ENCODE measurements around the gene SAMM50.

Gene SAMM50

GRCh38 chr22:44030702-44031082 lies 75.5 kb downstream of the SAMM50 start:
- no peak for DNase-seq

DNA sequence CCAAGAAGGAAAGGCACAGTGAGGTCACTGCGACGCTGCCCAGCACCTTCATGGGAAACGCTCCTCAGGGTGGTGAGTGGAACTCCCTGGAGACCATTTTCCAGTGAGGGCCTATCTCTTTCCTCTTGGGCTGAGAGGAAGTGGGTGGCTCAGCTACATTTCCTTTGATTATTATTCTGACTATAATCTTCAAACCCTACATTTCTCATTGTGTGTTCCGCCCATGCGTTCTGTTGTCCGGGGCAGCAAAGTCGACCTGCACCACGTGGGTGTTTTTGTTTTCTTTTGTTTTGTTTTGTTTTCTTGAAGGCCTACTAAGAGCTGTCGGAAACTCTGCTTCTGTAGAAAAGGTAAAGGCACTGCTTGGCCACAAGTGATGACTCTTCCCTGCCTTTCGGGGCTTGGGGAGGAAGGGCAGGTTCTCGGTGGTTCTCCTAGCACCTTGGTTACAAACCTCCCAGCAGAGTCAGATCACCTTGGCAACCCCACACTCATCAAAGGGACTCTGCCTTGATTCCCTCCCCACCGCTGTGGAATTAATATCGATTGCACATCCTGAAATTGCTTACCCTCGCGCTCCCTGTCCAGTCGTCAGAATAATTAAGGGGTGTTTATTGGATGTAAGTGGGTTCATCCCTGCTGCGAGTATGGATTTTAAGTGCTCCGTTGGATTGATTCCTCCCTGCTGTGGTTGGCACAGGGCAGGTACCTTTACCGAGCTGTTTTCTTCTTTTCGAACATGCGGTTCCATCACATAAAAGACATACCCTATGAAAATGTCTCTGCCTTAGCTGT lies 76.1 kb downstream of the SAMM50 start:
- no peak for DNase-seq

DNA sequence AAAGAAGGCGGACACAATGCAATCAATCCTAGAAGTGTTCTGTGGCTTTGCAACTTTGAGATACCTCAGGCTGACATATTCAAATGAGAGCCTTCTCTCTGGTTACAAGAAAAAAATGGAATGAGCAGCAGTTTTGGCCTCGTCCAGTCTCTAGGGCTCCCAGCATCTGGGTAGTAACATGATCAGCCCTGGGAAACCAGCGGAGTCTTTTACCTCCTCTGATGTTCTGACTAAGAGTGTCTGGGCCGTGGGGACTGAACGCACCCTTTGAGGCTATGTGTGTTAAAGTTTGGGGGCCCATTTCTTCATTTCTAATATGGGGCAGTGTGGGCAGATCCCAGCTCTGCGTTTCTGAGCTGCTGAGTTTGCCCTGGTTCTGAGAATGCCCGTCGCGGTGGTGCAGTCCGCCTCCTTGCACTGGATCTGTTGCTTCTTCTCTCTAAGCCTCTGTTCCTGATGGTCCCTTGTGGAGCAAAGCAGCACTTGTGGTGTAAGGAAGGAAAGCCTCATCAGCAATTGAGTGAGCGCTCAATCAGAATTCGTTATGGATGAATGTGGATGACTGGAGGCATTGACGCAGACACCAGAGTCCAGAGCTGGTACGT lies 77.0 kb downstream of the SAMM50 start:
- DNase-seq, result no peak

DNA sequence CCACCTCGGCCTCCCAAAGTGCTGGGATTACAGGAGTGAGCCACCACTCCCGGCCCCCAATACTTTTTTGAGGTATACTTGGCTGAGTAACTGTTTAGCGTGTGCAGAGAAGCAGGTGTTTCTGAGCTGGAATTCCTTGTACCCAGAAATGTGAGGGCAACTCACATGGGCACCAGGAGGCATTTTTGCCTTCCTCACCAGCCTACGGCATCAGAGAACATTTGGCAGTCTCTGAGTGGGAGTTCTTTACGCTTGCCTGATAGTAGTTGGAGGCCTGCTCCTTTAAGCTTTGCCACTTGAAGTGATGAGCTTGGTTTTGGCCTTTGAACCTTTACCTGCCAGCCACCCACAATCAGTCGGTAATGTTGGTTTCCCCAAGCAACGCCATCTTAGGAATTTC lies 78.0 kb downstream of the SAMM50 start:
- DNase-seq, result no peak

- DNase-seq, result peak; percentile 24
These were observed 78.5 kb downstream of the SAMM50 start for GRCh38 chr22:44033694-44034093.

- peak; percentile 92 for DNase-seq
These were observed 82.5 kb downstream of the SAMM50 start for GRCh38 chr22:44037519-44038375.

DNA sequence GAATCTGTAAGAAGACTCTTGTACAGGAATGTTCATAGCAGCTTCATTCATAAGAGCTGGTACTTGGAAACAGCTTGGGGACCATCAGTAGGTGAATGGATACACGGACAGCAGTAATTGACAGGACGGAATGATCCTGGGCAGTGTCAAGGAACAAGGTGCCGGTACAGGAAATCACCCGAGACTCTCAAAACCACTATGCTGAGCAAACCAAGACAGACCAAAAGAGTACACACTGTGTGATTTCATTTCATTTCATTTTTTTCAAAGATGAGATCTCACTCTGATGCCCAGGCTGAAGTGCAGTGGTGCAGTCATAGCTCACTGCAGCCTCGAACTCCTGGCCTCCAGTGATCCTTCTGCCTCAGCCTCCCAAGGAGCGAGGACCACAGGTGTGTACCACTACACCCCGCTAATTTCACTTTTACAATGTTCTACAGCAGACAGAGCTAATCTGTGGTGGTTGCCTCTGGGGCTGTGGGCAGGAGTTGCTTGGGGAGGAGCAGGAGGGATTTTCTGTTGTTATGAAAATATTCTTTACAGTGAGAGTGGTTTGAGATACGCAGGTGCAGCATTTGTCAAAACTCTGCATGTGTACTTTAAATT lies 84.4 kb downstream of the SAMM50 start:
- DNase-seq, result no peak

DNA sequence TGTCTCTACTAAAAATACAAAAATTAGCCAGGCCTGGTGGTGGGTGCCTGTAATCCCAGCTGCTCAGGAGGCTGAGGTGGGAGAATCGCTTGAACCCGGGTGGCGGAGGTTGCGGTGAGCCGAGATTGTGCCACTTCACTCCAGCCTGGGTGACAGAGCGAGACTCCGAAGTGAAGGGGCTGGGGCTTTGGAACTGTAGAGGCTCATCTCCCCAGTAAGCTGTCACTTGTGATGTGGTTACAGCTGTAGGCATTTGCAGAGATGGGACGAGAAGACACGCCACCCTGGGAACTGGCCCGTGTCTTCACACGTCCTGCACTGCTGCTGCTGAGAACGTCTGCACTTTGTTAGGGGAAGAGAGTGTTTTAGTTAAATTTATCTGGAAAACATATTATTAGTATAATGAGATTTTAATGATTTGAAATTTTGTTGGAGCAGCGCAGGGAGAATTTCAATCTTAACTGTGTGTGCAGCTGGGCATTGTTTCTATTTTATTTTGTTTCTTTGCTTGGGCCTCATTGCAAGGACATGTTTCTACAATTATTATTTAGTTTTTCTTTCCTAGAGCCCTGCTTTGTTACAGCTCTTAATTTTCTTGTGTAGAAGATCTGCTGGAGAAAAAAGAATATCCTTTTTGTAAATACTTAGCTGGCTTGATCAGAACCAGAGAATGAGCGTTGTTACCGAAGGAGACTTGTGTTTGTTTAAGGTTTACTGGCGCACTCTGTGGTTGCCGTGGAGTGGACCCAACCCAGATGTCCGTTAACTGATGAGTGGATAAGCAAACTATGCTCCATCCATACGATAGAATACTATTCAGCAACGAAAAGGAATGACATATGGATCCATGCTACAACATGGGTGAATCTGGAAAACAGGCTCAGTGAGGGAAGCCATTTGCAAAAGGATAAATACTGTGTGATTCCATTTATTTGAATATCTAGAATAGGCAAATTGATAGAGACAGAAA lies 87.3 kb downstream of the SAMM50 start:
- peak; percentile 18 for DNase-seq

DNA sequence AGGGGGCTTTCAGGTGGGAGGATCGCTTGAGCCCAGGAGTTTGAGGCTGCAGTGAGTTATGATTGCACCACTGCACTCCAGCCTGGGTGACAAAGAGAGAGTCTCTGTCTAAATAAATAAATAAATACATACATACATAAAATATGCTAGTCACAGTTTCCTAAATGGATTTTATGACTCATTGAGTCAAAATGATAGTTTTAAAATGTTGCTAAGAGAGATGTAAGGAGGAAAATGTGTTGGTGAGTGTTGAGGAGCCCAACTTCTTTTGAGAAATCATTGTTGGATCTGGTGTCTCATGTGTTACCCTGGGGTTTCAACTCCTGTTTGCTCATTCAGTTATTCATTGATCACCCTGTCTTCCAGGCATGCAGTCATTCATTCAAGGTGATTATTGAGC lies 89.9 kb downstream of the SAMM50 start:
- DNase-seq, result peak; percentile 72
